Measurements from ENCODE around the gene PRR5. TPM values are rescaled to one million over a fixed set of nuclear protein-coding genes. Genes with fewer than 3 reads are reported as not detected.

The PRR5 gene
- total RNA-seq, 1 experiment from 2014 or later: 41.6 TPM

GRCh38 chr22:44680058-44680457 lies 21.9 kb upstream of the PRR5 start:
- H3K27ac ChIP-seq: no peak overlapping the region
- no peaks in the 10 kb centered on the region for H3K9me3 ChIP-seq (replicated peaks)
- H3K4me3 ChIP-seq: no peak overlapping the region
- no peak for DNase-seq
- H3K27me3 ChIP-seq: no peaks in the 10 kb centered on the region; the same call in 1 of the 2 replicates
- H3K4me1 ChIP-seq: peaks cover 5% of the 10 kb centered on the region; the same call in 1 of the 2 replicates
- no peaks in the 10 kb centered on the region for H3K36me3 ChIP-seq

GRCh38 chr22:44680481-44680894 lies 21.5 kb upstream of the PRR5 start:
- H3K36me3 ChIP-seq: no peaks in the 10 kb centered on the region
- peaks cover 7% of the 10 kb centered on the region for H3K4me1 ChIP-seq
- no peak overlapping the region for H3K27ac ChIP-seq
- no peak overlapping the region for H3K4me3 ChIP-seq
- no peaks in the 10 kb centered on the region; the same call in 1 of the 2 replicates for H3K27me3 ChIP-seq
- DNase-seq: no peak
- no peaks in the 10 kb centered on the region for H3K9me3 ChIP-seq (replicated peaks)

GRCh38 chr22:44682556-44683168 lies 19.3 kb upstream of the PRR5 start:
- no peaks in the 10 kb centered on the region for H3K9me3 ChIP-seq (replicated peaks)
- H3K27ac ChIP-seq: no peak overlapping the region
- H3K4me3 ChIP-seq: no peak overlapping the region
- peaks cover 27% of the 10 kb centered on the region for H3K4me1 ChIP-seq
- DNase-seq: no peak
- H3K27me3 ChIP-seq: no peaks in the 10 kb centered on the region; the same call in 1 of the 2 replicates
- H3K36me3 ChIP-seq: no peaks in the 10 kb centered on the region

- H3K9me3 ChIP-seq (replicated peaks): no peaks in the 10 kb centered on the region
- no peak for DNase-seq
- H3K27me3 ChIP-seq: no peaks in the 10 kb centered on the region
- no peak overlapping the region for H3K27ac ChIP-seq
- peaks cover 27% of the 10 kb centered on the region for H3K4me1 ChIP-seq
- H3K36me3 ChIP-seq: no peaks in the 10 kb centered on the region
- no peak overlapping the region for H3K4me3 ChIP-seq
These were observed 18.8 kb upstream of the PRR5 start for GRCh38 chr22:44683237-44683636.

GRCh38 chr22:44683881-44684280 lies 18.1 kb upstream of the PRR5 start:
- Histone ChIP-seq H3K27me3 (no peaks in the 10 kb centered on the region), H3K27ac (no peak overlapping the region), H3K36me3 (no peaks in the 10 kb centered on the region), H3K4me3 (no peak overlapping the region), H3K4me1 (peaks cover 27% of the 10 kb centered on the region), H3K9me3 (replicated peaks) (no peaks in the 10 kb centered on the region)
- no peak for DNase-seq

- Histone ChIP-seq H3K36me3 (no peaks in the 10 kb centered on the region), H3K9me3 (replicated peaks) (no peaks in the 10 kb centered on the region), H3K4me3 (no peak overlapping the region), H3K4me1 (peaks cover 32% of the 10 kb centered on the region), H3K27me3 (no peaks in the 10 kb centered on the region), H3K27ac (no peak overlapping the region)
- DNase-seq: peak; percentile 92 to 96
These were observed 17.3 kb upstream of the PRR5 start for GRCh38 chr22:44684506-44685383.

- Histone ChIP-seq H3K9me3 (replicated peaks) (no peaks in the 10 kb centered on the region), H3K27me3 (no peaks in the 10 kb centered on the region), H3K36me3 (no peaks in the 10 kb centered on the region), H3K4me3 (no peak overlapping the region), H3K4me1 (peaks cover 32% of the 10 kb centered on the region), H3K27ac (no peak overlapping the region; the same call in 1 of the 2 replicates)
- DNase-seq: peak; percentile 78 to 82
These were observed 16.5 kb upstream of the PRR5 start for GRCh38 chr22:44685384-44686056.

GRCh38 chr22:44686873-44687600 lies 15.0 kb upstream of the PRR5 start:
- no peaks in the 10 kb centered on the region for H3K9me3 ChIP-seq (replicated peaks)
- H3K27ac ChIP-seq: peak overlapping the region; percentile 7; the same call in 1 of the 2 replicates
- no peak overlapping the region for H3K4me3 ChIP-seq
- H3K36me3 ChIP-seq: no peaks in the 10 kb centered on the region
- peak; percentile 58 to 65 for DNase-seq
- peaks cover 32% of the 10 kb centered on the region for H3K4me1 ChIP-seq
- no peaks in the 10 kb centered on the region for H3K27me3 ChIP-seq

- Histone ChIP-seq H3K9me3 (replicated peaks) (no peaks in the 10 kb centered on the region), H3K36me3 (no peaks in the 10 kb centered on the region), H3K27me3 (no peaks in the 10 kb centered on the region), H3K4me3 (no peak overlapping the region), H3K4me1 (peaks cover 32% of the 10 kb centered on the region), H3K27ac (no peak overlapping the region)
- DNase-seq: peak in 1 of 2 experiments; percentile 20
These were observed 12.8 kb upstream of the PRR5 start for GRCh38 chr22:44689173-44689572.

- H3K4me3 ChIP-seq: no peak overlapping the region
- DNase-seq: no peak
- no peak overlapping the region for H3K27ac ChIP-seq
- H3K27me3 ChIP-seq: no peaks in the 10 kb centered on the region
- no peaks in the 10 kb centered on the region for H3K9me3 ChIP-seq (replicated peaks)
- H3K4me1 ChIP-seq: peaks cover 28% of the 10 kb centered on the region
- H3K36me3 ChIP-seq: no peaks in the 10 kb centered on the region
These were observed 12.0 kb upstream of the PRR5 start for GRCh38 chr22:44689915-44690524.

GRCh38 chr22:44691796-44692661 lies 10.0 kb upstream of the PRR5 start:
- DNase-seq: no peak
- no peak overlapping the region for H3K4me3 ChIP-seq
- H3K27ac ChIP-seq: no peak overlapping the region
- no peaks in the 10 kb centered on the region for H3K36me3 ChIP-seq
- H3K4me1 ChIP-seq: peaks cover 12% of the 10 kb centered on the region
- H3K27me3 ChIP-seq: no peaks in the 10 kb centered on the region
- no peaks in the 10 kb centered on the region for H3K9me3 ChIP-seq (replicated peaks)

GRCh38 chr22:44692662-44693007 lies 9.4 kb upstream of the PRR5 start:
- Histone ChIP-seq H3K36me3 (no peaks in the 10 kb centered on the region), H3K4me3 (no peak overlapping the region), H3K4me1 (peaks cover 7% of the 10 kb centered on the region), H3K27ac (no peak overlapping the region), H3K27me3 (no peaks in the 10 kb centered on the region), H3K9me3 (replicated peaks) (no peaks in the 10 kb centered on the region)
- DNase-seq: no peak

GRCh38 chr22:44693145-44693544 lies 8.9 kb upstream of the PRR5 start:
- no peak for DNase-seq
- H3K27ac ChIP-seq: no peak overlapping the region
- no peaks in the 10 kb centered on the region for H3K27me3 ChIP-seq
- peaks cover 11% of the 10 kb centered on the region for H3K4me1 ChIP-seq
- no peaks in the 10 kb centered on the region for H3K9me3 ChIP-seq (replicated peaks)
- H3K4me3 ChIP-seq: no peak overlapping the region
- H3K36me3 ChIP-seq: no peaks in the 10 kb centered on the region

Measured in SJCRH30 (cell line).